IMR-90 (cell line): ENCODE data around the gene INAFM1. TPM values are rescaled to one million over a fixed set of nuclear protein-coding genes. Genes with fewer than 3 reads are reported as not detected.

Experiments
- ATAC-seq: fragments of 200-7000 bp; cut with Tn5 transposase; 2 replicates; pipeline ENCODE4 v1.9.1; 2020; ENCODE audit warnings: low read depth, mild to moderate bottlenecking, moderate library complexity
- BruUV-seq: library from RNA; stranded (reverse); fragments of 400-500 nt; replicated peaks from 2 replicates; lab custom pipeline; 2021; lab: Mats Ljungman, UMichigan
- CTCF ChIA-PET: fragments of 300-600 bp; formaldehyde crosslinking; extraction: SDS; loops from one replicate; lab custom pipeline; 2021; ENCODE audit warnings: antibody characterized with exemption; lab: Yijun Ruan, JAX
- POLR2A ChIA-PET: fragments of 300-600 bp; sonication (Branson Sonifier 250); formaldehyde crosslinking; loops from one replicate; lab custom pipeline; 2022; ENCODE audit warnings: antibody characterized with exemption; ENCODE audit not compliant: unreplicated experiment; lab: Charles Lee
- DNase-seq: peaks from one replicate; pipeline ENCODE4 v3.0.0; 2013
- H2AFZ ChIP-seq: replicated peaks from 2 replicates; pipeline ENCODE3; 2013; ENCODE audit warnings: low read length, mild to moderate bottlenecking; ENCODE audit not compliant: poor library complexity
- H2AK5ac ChIP-seq: 2 replicates; pipeline ENCODE4 v1.6.1; 2013; ENCODE audit warnings: low read depth, low read length, inconsistent platforms
- H2AK9ac ChIP-seq: replicated peaks from 2 replicates; pipeline ENCODE3; 2013; ENCODE audit warnings: mild to moderate bottlenecking, low read depth, low read length, moderate library complexity; ENCODE audit not compliant: poor library complexity
- H2BK120ac ChIP-seq: 2 replicates; pipeline ENCODE4 v1.6.1; 2013; ENCODE audit warnings: low read depth, low read length, inconsistent platforms
- H2BK15ac ChIP-seq: 3 replicates; pipeline ENCODE4 v1.6.1; 2013; ENCODE audit warnings: low read depth, low read length, inconsistent platforms
- H2BK20ac ChIP-seq: 2 replicates; pipeline ENCODE4 v1.6.1; 2013; ENCODE audit warnings: low read depth, mild to moderate bottlenecking, inconsistent platforms, low read length, moderate library complexity
- H2BK5ac ChIP-seq: 2 replicates; pipeline ENCODE4 v1.6.1; 2013; ENCODE audit warnings: mild to moderate bottlenecking, low read depth, low read length, inconsistent platforms; ENCODE audit not compliant: poor library complexity, severe bottlenecking
- H3K14ac ChIP-seq: replicated peaks from 2 replicates; pipeline ENCODE4 v1.6.1; 2013; ENCODE audit warnings: low read depth, low read length, inconsistent platforms
- H3K18ac ChIP-seq: 2 replicates; pipeline ENCODE4 v1.6.1; 2013; ENCODE audit warnings: low read depth, low read length, control low read depth
- H3K23ac ChIP-seq: 2 replicates; pipeline ENCODE4 v1.6.1; 2013; ENCODE audit warnings: low read depth, low read length, inconsistent platforms
- H3K27ac ChIP-seq: 2 replicates; pipeline ENCODE4 v1.5.1; 2013; ENCODE audit warnings: mild to moderate bottlenecking, control low read depth, low read length; ENCODE audit not compliant: insufficient read depth
- H3K27me3 ChIP-seq: 2 replicates; pipeline ENCODE4 v1.6.1; 2013; ENCODE audit warnings: low read length; ENCODE audit not compliant: control insufficient read depth, insufficient read depth
- H3K36me3 ChIP-seq: 2 replicates; pipeline ENCODE4 v1.6.1; 2013; ENCODE audit warnings: low read length, mixed read lengths; ENCODE audit not compliant: control insufficient read depth, insufficient read depth
- H3K4ac ChIP-seq: 2 replicates; pipeline ENCODE4 v1.6.1; 2013; ENCODE audit warnings: low read depth, low read length, inconsistent platforms
- H3K4me1 ChIP-seq: 2 replicates; pipeline ENCODE4 v1.6.1; 2013; ENCODE audit warnings: low read length, mixed read lengths; ENCODE audit not compliant: control insufficient read depth, insufficient read depth
- H3K4me2 ChIP-seq: 2 replicates; pipeline ENCODE4 v1.6.1; 2013; ENCODE audit warnings: low read depth, mild to moderate bottlenecking, control low read depth, low read length, moderate library complexity
- H3K4me3 ChIP-seq: 2 replicates; pipeline ENCODE4 v1.5.1; 2013; ENCODE audit warnings: low read depth, mild to moderate bottlenecking, control low read depth, low read length, moderate library complexity; ENCODE audit not compliant: insufficient read depth
- H3K56ac ChIP-seq: 2 replicates; pipeline ENCODE4 v1.6.1; 2013; ENCODE audit warnings: low read length, inconsistent platforms; ENCODE audit not compliant: insufficient read depth; ENCODE audit errors: extremely low read depth
- H3K79me1 ChIP-seq, 2 experiments: 2 replicates each; pipeline ENCODE4 v1.6.1; 2013; ENCODE audit warnings: low read length in 2 of 2, inconsistent platforms in 1 of 2, low read depth in 1 of 2
- H3K9ac ChIP-seq: 2 replicates; pipeline ENCODE4 v1.6.1; 2013; ENCODE audit warnings: low read depth, low read length, control low read depth
- H3K9me1 ChIP-seq: 2 replicates; pipeline ENCODE4 v1.6.1; 2013; ENCODE audit warnings: low read length, inconsistent platforms; ENCODE audit not compliant: insufficient read depth
- H3K9me3 ChIP-seq: 2 replicates; pipeline ENCODE4 v1.6.1; 2013; ENCODE audit warnings: low read length; ENCODE audit not compliant: control insufficient read depth, insufficient read depth
- H4K20me1 ChIP-seq: 2 replicates; pipeline ENCODE4 v1.6.1; 2013; ENCODE audit warnings: low read length, inconsistent platforms; ENCODE audit not compliant: insufficient read depth
- H4K5ac ChIP-seq: 2 replicates; pipeline ENCODE4 v1.6.1; 2013; ENCODE audit warnings: mild to moderate bottlenecking, low read depth, low read length, control low read depth
- H4K8ac ChIP-seq, 2 experiments: 2 replicates each; pipeline ENCODE4 v1.6.1; 2013; ENCODE audit warnings: low read depth in 2 of 2, low read length in 2 of 2, control low read depth in 1 of 2, inconsistent platforms in 1 of 2
- H4K91ac ChIP-seq: 2 replicates; pipeline ENCODE4 v1.6.1; 2013; ENCODE audit warnings: low read depth, low read length, inconsistent platforms; ENCODE audit not compliant: insufficient read depth
- BHLHE40 ChIP-seq: fragments of 150-350 bp; IDR thresholded peaks from 2 replicates; pipeline ENCODE4 v1.6.1; 2016; ENCODE audit warnings: mild to moderate bottlenecking, low read depth, low read length
- CEBPB ChIP-seq: IDR thresholded peaks from 2 replicates; pipeline ENCODE4 v1.6.1; 2012; ENCODE audit warnings: low read depth, low read length, improper control_type of control experiment
- MXI1 ChIP-seq: IDR thresholded peaks from 2 replicates; pipeline ENCODE4 v1.6.1; 2012; ENCODE audit warnings: low read depth, mild to moderate bottlenecking, low read length, moderate library complexity, borderline replicate concordance
- WGBS, 2 experiments: methylation state at CpG; one replicate each; pipeline versions ENCODE4 v1.1.5 to v1.1.7; 2013; ENCODE audit warnings: missing lambda C conversion rate in 2 of 2; ENCODE audit not compliant: insufficient read length in 1 of 2; ENCODE audit errors: extremely low coverage in 2 of 2; 5-methylcytosine and 5-hydroxymethylcytosine counted together
- dilution Hi-C: fragments of 300-500 bp; cut with HindIII; formaldehyde crosslinking; loops from one replicate; pipeline ENCODE4 v1.14.3; 2018; ENCODE audit warnings: low sequenced_read_pairs; ENCODE audit not compliant: unreplicated experiment
- in situ Hi-C: fragments of 300-500 bp; cut with MboI; formaldehyde crosslinking; loops from 3 replicates; pipeline ENCODE4 v1.14.3; 2019; ENCODE audit warnings: low sequenced_read_pairs, inconsistent platforms, mixed read lengths
- intact Hi-C: fragments of 100-400 bp; cut with micrococcal nuclease; formaldehyde crosslinking; loops from 2 replicates; pipeline ENCODE4 v1.10.0; 2022
- polyA plus RNA-seq, 3 experiments: library from polyadenylated mRNA; depleted of rRNA; stranded (reverse); fragments of >200 nt; gene quantifications; 2 replicates each; pipeline ENCODE4 v1.2.3, GENCODE V29; 2012; ENCODE audit warnings: low replicate concordance in 1 of 3
- total RNA-seq: library from RNA; depleted of rRNA; stranded (reverse); fragments of >200 nt; gene quantifications from 2 replicates; pipeline ENCODE4 v1.2.3, GENCODE V29; 2012

The INAFM1 gene
- total and polyA plus RNA-seq, 2 of the 4 experiments (the other 2 are of a cell fraction): 0.36 to 7.8 TPM

DNA sequence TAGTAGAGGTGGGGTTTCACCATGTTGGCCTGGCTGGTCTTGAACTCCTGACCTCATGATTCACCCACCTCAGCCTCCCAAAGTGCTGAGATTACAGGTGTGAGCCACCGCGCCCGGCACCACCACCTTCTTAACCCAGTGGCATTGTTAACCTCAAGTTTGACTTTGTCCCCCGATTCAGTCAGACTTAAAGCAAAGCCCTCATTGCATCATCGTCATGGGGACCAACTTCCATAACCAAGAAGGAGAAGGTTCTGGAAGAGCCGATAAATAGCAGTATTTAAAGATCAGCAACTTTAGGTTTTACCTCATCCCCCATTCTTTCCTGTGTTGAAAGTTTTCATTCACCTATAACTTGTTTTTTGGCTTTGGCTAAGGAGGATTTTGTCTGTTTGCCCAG is 6.7 kb upstream of the INAFM1 start:
- H3K4ac ChIP-seq: no peak overlapping the region
- H3K4me1 ChIP-seq: no peaks in the 10 kb centered on the region; the same call in 1 of the 2 replicates
- WGBS, 2 experiments: no CpG with 5 or more reads among the region's 6 CpGs
- POLR2A ChIA-PET: no interaction called here
- ATAC-seq (no peak), DNase-seq (no peak)
- H2BK5ac ChIP-seq: no peak overlapping the region
- no peak overlapping the region for H3K4me2 ChIP-seq
- H2BK15ac ChIP-seq: no peak overlapping the region
- H4K20me1 ChIP-seq: no peaks in the 10 kb centered on the region
- H3K9me3 ChIP-seq: no peaks in the 10 kb centered on the region
- no peak overlapping the region for H3K27ac ChIP-seq
- dilution Hi-C loops: no loop called here
- CTCF ChIA-PET: no interaction called here
- BruUV-seq: no TSS peak
- peaks cover 47% of the 10 kb centered on the region for H3K36me3 ChIP-seq
- H3K9ac ChIP-seq: no peak overlapping the region
- TF ChIP-seq BHLHE40 (no peak), CEBPB (peak; percentile 53; the same call in 1 of the 2 replicates), MXI1 (no peak)
- no peak overlapping the region for H2AFZ ChIP-seq
- H4K91ac ChIP-seq: no peak overlapping the region
- H3K18ac ChIP-seq: no peak overlapping the region
- H2BK120ac ChIP-seq: no peak overlapping the region
- no peak overlapping the region for H4K8ac ChIP-seq
- in situ Hi-C loops: no loop called here
- no peak overlapping the region; the same call in 1 of the 2 replicates for H3K23ac ChIP-seq
- H3K79me1 ChIP-seq: peaks cover 7 to 37% of the 10 kb centered on the region in 2 experiments; a peak in 3 of 4 replicates
- no peak overlapping the region for H3K14ac ChIP-seq
- H4K5ac ChIP-seq: no peak overlapping the region
- H3K56ac ChIP-seq: no peak overlapping the region
- no peak overlapping the region for H2AK9ac ChIP-seq
- no peak overlapping the region for H2AK5ac ChIP-seq
- H2BK20ac ChIP-seq: no peak overlapping the region
- intact Hi-C loops: no loop called here
- H3K27me3 ChIP-seq: no peaks in the 10 kb centered on the region
- H3K4me3 ChIP-seq: no peak overlapping the region
- peaks cover 5% of the 10 kb centered on the region for H3K9me1 ChIP-seq
